Fibroblast of lung (primary cell): ENCODE data around the gene DUOX2. TPM values are rescaled to one million over a fixed set of nuclear protein-coding genes. Genes with fewer than 3 reads are reported as not detected.
"Not testable (repeated sequence)": the region's sequence is repeated elsewhere in the genome, so short reads cannot be mapped to it uniquely, and the experiment has no call there.

Experiments used
- DNase-seq, 2 donors: peaks; one replicate each; pipeline versions ENCODE4 v3.0.0 to v3.0.0-alpha.2; 2010; ENCODE audit warnings: low read depth in 2 of 2
- H2AFZ ChIP-seq: 2 replicates; pipeline ENCODE4 v1.5.1; 2012; ENCODE audit warnings: low read length, control low read depth, inconsistent platforms
- H3K27ac ChIP-seq: 2 replicates; pipeline ENCODE4 v1.5.1; 2011; ENCODE audit warnings: low read length, control low read depth; ENCODE audit not compliant: insufficient read depth
- H3K27me3 ChIP-seq: 2 replicates; pipeline ENCODE4 v1.5.1; 2011; ENCODE audit warnings: mild to moderate bottlenecking, low read length; ENCODE audit not compliant: control insufficient read depth, insufficient read depth
- H3K36me3 ChIP-seq: 2 replicates; pipeline ENCODE4 v1.5.1; 2011; ENCODE audit warnings: low read length; ENCODE audit not compliant: control insufficient read depth, insufficient read depth
- H3K4me1 ChIP-seq: 2 replicates; pipeline ENCODE4 v1.5.1; 2011; ENCODE audit warnings: low read length; ENCODE audit not compliant: control insufficient read depth, insufficient read depth; ENCODE audit errors: extremely low read depth
- H3K4me2 ChIP-seq: 2 replicates; pipeline ENCODE4 v1.5.1; 2011; ENCODE audit warnings: low read length, control low read depth; ENCODE audit not compliant: insufficient read depth; ENCODE audit errors: extremely low read depth
- H3K4me3 ChIP-seq, 4 experiments: fragments of 200-600 bp in 1 of 4; sonication (generic) in 1 of 4; replicated peaks in 1 of 4; 2 replicates each; pipeline ENCODE4 v1.5.1; 2011 to 2016; ENCODE audit warnings: low read length in 4 of 4, low read depth in 3 of 4, mild to moderate bottlenecking in 3 of 4, control low read depth in 2 of 4, inconsistent platforms in 1 of 4, mixed read lengths in 1 of 4; ENCODE audit not compliant: insufficient read depth in 1 of 4; ENCODE audit errors: control extremely low read depth in 1 of 4
- H3K79me2 ChIP-seq: 2 replicates; pipeline ENCODE4 v1.5.1; 2012; ENCODE audit warnings: mild to moderate bottlenecking, low read length, inconsistent platforms; ENCODE audit not compliant: control insufficient read depth, insufficient read depth
- H3K9ac ChIP-seq: 2 replicates; pipeline ENCODE4 v1.5.1; 2011; ENCODE audit warnings: mild to moderate bottlenecking, low read length, control low read depth; ENCODE audit not compliant: insufficient read depth
- H3K9me3 ChIP-seq: 2 replicates; pipeline ENCODE4 v1.5.1; 2012; ENCODE audit warnings: low read depth, low read length; ENCODE audit not compliant: control insufficient read depth, insufficient read depth
- H4K20me1 ChIP-seq: 2 replicates; pipeline ENCODE4 v1.5.1; 2011; ENCODE audit warnings: low read length; ENCODE audit not compliant: control insufficient read depth, insufficient read depth; ENCODE audit errors: extremely low read depth
- EZH2 ChIP-seq: IDR thresholded peaks from 2 replicates; pipeline ENCODE4 v1.5.1; 2012; ENCODE audit warnings: low read length, control low read depth, mild to moderate bottlenecking; ENCODE audit errors: missing control alignments
- polyA plus RNA-seq, 2 donors: library from polyadenylated mRNA; depleted of rRNA in 1 of 2; stranded (reverse) in 1 of 2; unstranded in 1 of 2; fragments of >200 nt; gene quantifications; 2 replicates each; pipeline ENCODE4 v1.2.1, GENCODE V29; 2011 to 2012; ENCODE audit warnings: missing spikeins in 1 of 2
- total RNA-seq: library from RNA; depleted of rRNA; stranded (reverse); fragments of >200 nt; gene quantifications from 2 replicates; pipeline ENCODE4 v1.2.1, GENCODE V29; 2014
- TF ChIP-seq, protein P1 (sequence below), 2 donors: IDR thresholded peaks in 1 of 2; conservative IDR thresholded peaks in 1 of 2; 1 replicate in 1 of 2; 2 replicates in 1 of 2; pipeline ENCODE4 v1.5.1; 2011 to 2012; ENCODE audit warnings: low read length in 2 of 2, control low read depth in 1 of 2, inconsistent platforms in 1 of 2, low read depth in 1 of 2, mild to moderate bottlenecking in 1 of 2

DUOX2 gene
- total and polyA plus RNA-seq, 2 donors (not counting 1 experiment from before 2014, with no cell fraction given): not detected

DNA sequence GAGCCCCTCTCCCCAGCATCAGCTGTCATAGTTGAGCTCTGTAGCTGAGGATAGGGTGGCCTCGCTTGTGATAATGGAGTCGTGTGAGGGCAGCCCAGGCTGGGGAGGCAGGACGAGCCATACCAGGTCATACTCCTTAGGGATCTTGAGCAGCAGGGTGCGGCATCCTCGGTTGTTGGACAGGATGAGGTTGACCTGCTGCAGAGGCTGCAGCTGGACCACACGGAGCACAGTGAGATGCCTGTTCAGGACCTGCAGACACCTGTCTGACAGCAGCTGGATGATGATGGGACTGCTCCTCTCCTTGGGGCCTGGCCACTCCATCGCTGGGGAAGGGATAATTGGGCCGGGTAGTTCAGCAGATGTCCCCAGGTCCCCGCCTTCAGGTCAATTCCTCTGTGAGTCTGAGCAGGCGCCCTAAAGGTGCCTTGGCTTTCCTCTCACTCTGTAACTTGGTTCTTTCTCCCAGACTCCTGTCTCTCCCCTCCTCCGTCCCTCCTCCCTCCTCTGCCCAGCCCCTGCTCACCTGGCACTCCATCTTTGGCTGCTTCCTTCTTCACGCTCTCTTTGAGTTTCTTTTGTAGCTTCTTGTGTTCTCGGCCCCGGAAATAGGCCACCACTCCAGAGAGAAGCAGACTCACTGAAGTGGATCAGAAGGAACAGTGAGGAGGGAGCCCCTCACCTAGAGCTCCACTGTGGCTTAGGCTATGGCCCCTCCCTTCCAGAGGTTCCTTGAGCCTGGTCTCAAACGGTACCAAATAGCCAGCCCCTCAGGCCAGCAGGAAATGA is 7.8 kb downstream of the DUOX2 start:
- no peak for TF ChIP-seq EZH2
- TF ChIP-seq, protein P1, sequence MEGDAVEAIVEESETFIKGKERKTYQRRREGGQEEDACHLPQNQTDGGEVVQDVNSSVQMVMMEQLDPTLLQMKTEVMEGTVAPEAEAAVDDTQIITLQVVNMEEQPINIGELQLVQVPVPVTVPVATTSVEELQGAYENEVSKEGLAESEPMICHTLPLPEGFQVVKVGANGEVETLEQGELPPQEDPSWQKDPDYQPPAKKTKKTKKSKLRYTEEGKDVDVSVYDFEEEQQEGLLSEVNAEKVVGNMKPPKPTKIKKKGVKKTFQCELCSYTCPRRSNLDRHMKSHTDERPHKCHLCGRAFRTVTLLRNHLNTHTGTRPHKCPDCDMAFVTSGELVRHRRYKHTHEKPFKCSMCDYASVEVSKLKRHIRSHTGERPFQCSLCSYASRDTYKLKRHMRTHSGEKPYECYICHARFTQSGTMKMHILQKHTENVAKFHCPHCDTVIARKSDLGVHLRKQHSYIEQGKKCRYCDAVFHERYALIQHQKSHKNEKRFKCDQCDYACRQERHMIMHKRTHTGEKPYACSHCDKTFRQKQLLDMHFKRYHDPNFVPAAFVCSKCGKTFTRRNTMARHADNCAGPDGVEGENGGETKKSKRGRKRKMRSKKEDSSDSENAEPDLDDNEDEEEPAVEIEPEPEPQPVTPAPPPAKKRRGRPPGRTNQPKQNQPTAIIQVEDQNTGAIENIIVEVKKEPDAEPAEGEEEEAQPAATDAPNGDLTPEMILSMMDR (conservative IDR thresholded peaks at IDR 0.05 in 1 of 2, IDR thresholded peaks at IDR 0.05 in 1 of 2; ENCODE audit: low read depth in 1 of 2, low read length in 2 of 2): no peak
- no peaks in the 10 kb centered on the region for H3K9me3 ChIP-seq
- no peaks in the 10 kb centered on the region for H3K4me1 ChIP-seq
- DNase-seq: no peak
- H3K4me3 ChIP-seq: no peak overlapping the region
- no peak overlapping the region for H3K4me2 ChIP-seq
- peaks cover 19% of the 10 kb centered on the region for H3K27me3 ChIP-seq
- no peak overlapping the region for H2AFZ ChIP-seq
- no peak overlapping the region for H3K27ac ChIP-seq
- H3K9ac ChIP-seq: no peak overlapping the region
- H3K79me2 ChIP-seq: no peaks in the 10 kb centered on the region
- H4K20me1 ChIP-seq: no peaks in the 10 kb centered on the region
- no peaks in the 10 kb centered on the region for H3K36me3 ChIP-seq

DNA sequence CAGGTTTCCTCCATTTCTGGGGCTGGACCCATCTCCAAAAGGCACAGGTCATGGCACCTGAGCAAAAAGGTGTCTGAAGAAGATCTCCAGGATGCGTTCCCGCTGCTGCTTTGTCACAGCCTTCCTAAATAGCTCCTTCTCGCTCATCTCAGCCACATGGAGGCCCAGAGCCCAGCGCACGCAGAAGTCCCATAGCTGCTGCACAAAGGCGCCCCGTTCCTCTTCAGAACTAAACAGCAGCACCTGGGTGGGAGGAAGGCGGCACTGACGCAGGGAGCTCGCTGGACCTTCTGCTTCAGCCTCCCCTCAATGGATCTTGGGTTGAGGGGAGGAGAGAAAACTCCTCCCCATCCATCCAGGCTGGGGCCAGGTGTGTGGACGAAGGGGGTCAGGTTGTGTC is 8.4 kb downstream of the DUOX2 start:
- no peaks in the 10 kb centered on the region for H3K36me3 ChIP-seq
- DNase-seq: no peak

DNA sequence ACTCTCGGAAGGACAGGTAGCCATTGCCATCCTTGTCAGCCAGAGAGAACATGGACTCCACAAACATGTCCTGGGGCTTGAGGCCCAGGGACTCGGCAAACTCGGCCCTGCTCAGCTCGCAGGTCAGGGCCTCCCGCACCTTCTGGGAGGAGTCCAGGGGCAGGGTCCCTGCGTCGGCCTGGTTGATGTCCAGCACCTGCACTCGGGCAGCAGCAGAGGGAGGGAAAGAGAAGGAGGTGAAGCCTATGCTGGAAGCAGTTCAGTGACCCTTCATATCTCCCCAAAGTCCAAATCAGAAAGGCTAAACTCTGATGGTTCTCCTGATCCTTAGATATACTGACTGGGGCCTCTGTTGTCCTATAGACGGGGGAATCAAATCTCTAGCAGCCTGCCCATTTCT is 9.8 kb downstream of the DUOX2 start:
- not testable (repeated sequence) for H3K27me3 ChIP-seq, H4K20me1 ChIP-seq, H3K4me2 ChIP-seq, H3K79me2 ChIP-seq, DNase-seq, H3K27ac ChIP-seq, H3K36me3 ChIP-seq, H3K4me3 ChIP-seq, H3K4me1 ChIP-seq, H3K9me3 ChIP-seq, H2AFZ ChIP-seq, H3K9ac ChIP-seq

More for the DNA sequence above, 8.4 kb downstream of the DUOX2 start:
- Histone ChIP-seq H3K4me1 (no peaks in the 10 kb centered on the region), H4K20me1 (no peaks in the 10 kb centered on the region), H3K9ac (no peak overlapping the region), H3K4me2 (no peak overlapping the region), H3K79me2 (no peaks in the 10 kb centered on the region), H3K27me3 (peaks cover 17% of the 10 kb centered on the region), H2AFZ (no peak overlapping the region), H3K9me3 (no peaks in the 10 kb centered on the region), H3K27ac (no peak overlapping the region), H3K4me3 (no peak overlapping the region)
- TF ChIP-seq, protein P1 (conservative IDR thresholded peaks at IDR 0.05 in 1 of 2, IDR thresholded peaks at IDR 0.05 in 1 of 2; ENCODE audit: low read depth in 1 of 2, low read length in 2 of 2): no peak
- no peak for TF ChIP-seq EZH2
